K562 (cell line): Measurements from ENCODE around the gene ZFP64. TPM values are rescaled to one million over a fixed set of nuclear protein-coding genes. Genes with fewer than 3 reads are reported as not detected.

Experiments
- AFF1 ChIP-seq, 2 experiments: fragments of 450-650 bp; IDR thresholded peaks; 2 replicates each; pipeline ENCODE4 v1.6.1; 2018; ENCODE audit warnings: mild to moderate bottlenecking in 2 of 2, low read depth in 1 of 2; ENCODE audit not compliant: partially characterized antibody in 2 of 2
- CBX8 ChIP-seq: fragments of 200-600 bp; sonication (generic); IDR thresholded peaks from 2 replicates; pipeline ENCODE4 v1.6.1; 2012; ENCODE audit warnings: borderline replicate concordance, mixed run types, low read depth, mild to moderate bottlenecking, moderate library complexity, mixed read lengths, low read length, control low read depth, inconsistent platforms; ENCODE audit not compliant: poor library complexity, severe bottlenecking; ENCODE audit errors: extremely low read depth
- ELF2 ChIP-seq: fragments of 250-450 bp; sonication (Bioruptor Pico); IDR thresholded peaks from 2 replicates; pipeline ENCODE4 v1.5.0; 2021; ENCODE audit warnings: mild to moderate bottlenecking
- FUS ChIP-seq: fragments of 200-400 bp; formaldehyde crosslinking; optimal IDR thresholded peaks from 2 replicates; pipeline ENCODE3; 2017; ENCODE audit warnings: low read depth, low read length
- KDM1A ChIP-seq, 2 experiments: fragments of 450-650 bp; IDR thresholded peaks; 2 replicates each; pipeline ENCODE4 v1.6.1; 2016; ENCODE audit warnings: mild to moderate bottlenecking in 2 of 2
- POLR2AphosphoS5 ChIP-seq: IDR thresholded peaks from 2 replicates; pipeline ENCODE4 v1.6.1; 2011; ENCODE audit warnings: mild to moderate bottlenecking, low read depth, low read length, moderate library complexity; ENCODE audit not compliant: control insufficient read depth, insufficient read depth
- PTRF ChIP-seq: fragments of 450-650 bp; IDR thresholded peaks from 2 replicates; pipeline ENCODE4 v1.6.1; 2016; ENCODE audit warnings: mild to moderate bottlenecking, missing genetic modification characterization, missing compliant biosample characterization
- RB1 ChIP-seq: fragments of 450-650 bp; IDR thresholded peaks from 2 replicates; pipeline ENCODE4 v1.6.1; 2017; ENCODE audit warnings: low read depth, mild to moderate bottlenecking
- RBM39 ChIP-seq: fragments of 200-400 bp; formaldehyde crosslinking; optimal IDR thresholded peaks from 2 replicates; pipeline ENCODE3; 2018; ENCODE audit warnings: low read depth, low read length
- RCOR1 ChIP-seq, 2 experiments: IDR thresholded peaks; 2 replicates each; pipeline ENCODE4 v1.6.1; 2012; ENCODE audit warnings: low read depth in 2 of 2, low read length in 2 of 2, borderline replicate concordance in 1 of 2, improper control_type of control experiment in 1 of 2
- SRF ChIP-seq, 2 experiments: fragments of 250-450, 450-650 bp in 1 of 2; sonication (Bioruptor Pico) in 1 of 2; sonication (generic) in 1 of 2; formaldehyde crosslinking; IDR thresholded peaks; 2 replicates each; pipeline versions ENCODE4 v1.5.0 to v1.5.1; 2020 to 2022; ENCODE audit warnings: mild to moderate bottlenecking in 1 of 2, missing genetic modification reagents in 1 of 2
- TAL1 ChIP-seq: fragments of 450-650 bp; IDR thresholded peaks from 2 replicates; pipeline ENCODE4 v1.6.1; 2016; ENCODE audit warnings: mild to moderate bottlenecking
- TOE1 ChIP-seq, 2 experiments: fragments of 450-650 bp in 1 of 2; sonication (generic) in 1 of 2; formaldehyde crosslinking in 1 of 2; IDR thresholded peaks; 2 replicates each; pipeline versions ENCODE4 v1.7.1 to v1.8.0; 2016 to 2022; ENCODE audit warnings: borderline replicate concordance in 2 of 2, mild to moderate bottlenecking in 2 of 2, antibody characterized with exemption in 1 of 2, inconsistent platforms in 1 of 2, low read depth in 1 of 2, missing genetic modification reagents in 1 of 2, moderate library complexity in 1 of 2
- U2AF1 ChIP-seq: fragments of 200-400 bp; formaldehyde crosslinking; optimal IDR thresholded peaks from 2 replicates; pipeline ENCODE3; 2017; ENCODE audit warnings: mild to moderate bottlenecking, low read depth, low read length, moderate library complexity
- ZFP30 ChIP-seq: fragments of 250-450 bp; sonication (Bioruptor Pico); IDR thresholded peaks from 2 replicates; pipeline ENCODE4 v1.8.0; 2022; ENCODE audit warnings: moderate library complexity, mild to moderate bottlenecking, inconsistent platforms, borderline replicate concordance
- ZFX ChIP-seq: sonication (generic); formaldehyde crosslinking; IDR thresholded peaks from 2 replicates; pipeline ENCODE4 v1.8.0; 2022; ENCODE audit warnings: mild to moderate bottlenecking, missing genetic modification reagents, moderate library complexity
- ZNF445 ChIP-seq: fragments of 250-450 bp; sonication (Bioruptor Pico); IDR thresholded peaks from 2 replicates; pipeline ENCODE4 v1.4.0; 2020; ENCODE audit warnings: low read depth, mild to moderate bottlenecking, moderate library complexity
- ZNF740 ChIP-seq, 3 experiments: fragments of 200-800 bp in 1 of 3; sonication (Bioruptor generic) in 1 of 3; sonication (generic) in 1 of 3; formaldehyde crosslinking in 1 of 3; IDR thresholded peaks; 2 replicates each; pipeline versions ENCODE4 v1.6.1 to v1.8.0; 2016 to 2022; ENCODE audit warnings: mild to moderate bottlenecking in 2 of 3, missing compliant biosample characterization in 2 of 3, missing genetic modification characterization in 2 of 3, missing genetic modification reagents in 1 of 3
- polyA plus RNA-seq, 8 experiments: library from polyadenylated mRNA; depleted of rRNA in 4 of 8; stranded (reverse) in 5 of 8; unstranded in 3 of 8; fragments of >200 nt; fragmentation: Nextera tagmentation in 2 of 8; fragmentation: Illumina TruSeq in 1 of 8; extraction: Ambion mirVana in 2 of 8; extraction: Trizol in 1 of 8; gene quantifications; 2 replicates each; pipeline versions ENCODE4 v1.2.1 to v1.2.3, GENCODE V29; 2011 to 2014; ENCODE audit warnings: inconsistent platforms in 1 of 8, missing spikeins in 1 of 8
- total RNA-seq, 7 experiments: library from RNA; depleted of rRNA in 6 of 7; stranded (reverse); fragments of >200 nt in 6 of 7; fragmentation: Illumina TruSeq in 2 of 7; extraction: Trizol in 2 of 7; gene quantifications; 2 replicates each; pipeline versions ENCODE4 v1.2.1 to v1.2.3, GENCODE V29; 2011 to 2021; ENCODE audit warnings: low replicate concordance in 1 of 7

Gene ZFP64
- total and polyA plus RNA-seq, 9 of the 15 experiments (the other 6 are each of a cell fraction or from before 2014, with no cell fraction given) = 1.4 to 13.4 (median 7.0) TPM

GRCh38 chr20:52191916-52192718, 538 bp upstream of the ZFP64 start (continued):
- no peak for TF ChIP-seq AFF1 (IDR thresholded peaks at IDR 0.05; ENCODE audit: low read depth in 1 of 2, partially characterized antibody in 2 of 2)
- no peak for TF ChIP-seq SRF (CRISPR knock-in tag; IDR thresholded peaks at IDR 0.05)
- no peak for TF ChIP-seq ELF2
- TF ChIP-seq U2AF1 = no peak
- no peak for TF ChIP-seq ZNF740 (CRISPR knock-in tag; IDR thresholded peaks at IDR 0.05)
- no peak for TF ChIP-seq ZNF740 (tag; IDR thresholded peaks at IDR 0.05)
- TF ChIP-seq RBM39 = peak; percentile 86
- peak in 1 of 2 experiments; percentile 29; a peak in 1 of 4 replicates for TF ChIP-seq RCOR1 (IDR thresholded peaks at IDR 0.05; ENCODE audit: borderline replicate concordance in 1 of 2, low read depth in 2 of 2, low read length in 2 of 2)
- no peak for TF ChIP-seq ZFP30 (CRISPR knock-in tag)
- no peak for TF ChIP-seq RB1
- peak; percentile 95 for TF ChIP-seq ZFX (CRISPR knock-in tag)
- TF ChIP-seq FUS = peak; percentile 46
- TF ChIP-seq POLR2AphosphoS5 = no peak
- TF ChIP-seq TAL1 = no peak
- TF ChIP-seq TOE1 (IDR thresholded peaks at IDR 0.05; ENCODE audit: borderline replicate concordance) = no peak
- TF ChIP-seq TOE1 (CRISPR knock-in tag; IDR thresholded peaks at IDR 0.05; ENCODE audit: borderline replicate concordance, low read depth) = no peak
- no peak for TF ChIP-seq CBX8
- no peak for TF ChIP-seq PTRF (tag)
- TF ChIP-seq KDM1A (IDR thresholded peaks at IDR 0.05) = no peak
- TF ChIP-seq ZNF445 (CRISPR knock-in tag) = no peak
